ENCODE data around the gene ZFAND6.

GRCh38 chr15:80090879-80091503 lies 31.5 kb downstream of the ZFAND6 start:
- peak; percentile 40 for TF ChIP-seq CTCF (conservative IDR thresholded peaks at IDR 0.05; ENCODE audit: low read depth, low read length)
- TF ChIP-seq EZH2 (IDR thresholded peaks at IDR 0.05; ENCODE audit: borderline replicate concordance, low read depth, low read length, poor library complexity, severe bottlenecking) = no peak

Measured in A673 (cell line).